ENCODE measurements around the gene C1QL1.

C1QL1 gene

DNA sequence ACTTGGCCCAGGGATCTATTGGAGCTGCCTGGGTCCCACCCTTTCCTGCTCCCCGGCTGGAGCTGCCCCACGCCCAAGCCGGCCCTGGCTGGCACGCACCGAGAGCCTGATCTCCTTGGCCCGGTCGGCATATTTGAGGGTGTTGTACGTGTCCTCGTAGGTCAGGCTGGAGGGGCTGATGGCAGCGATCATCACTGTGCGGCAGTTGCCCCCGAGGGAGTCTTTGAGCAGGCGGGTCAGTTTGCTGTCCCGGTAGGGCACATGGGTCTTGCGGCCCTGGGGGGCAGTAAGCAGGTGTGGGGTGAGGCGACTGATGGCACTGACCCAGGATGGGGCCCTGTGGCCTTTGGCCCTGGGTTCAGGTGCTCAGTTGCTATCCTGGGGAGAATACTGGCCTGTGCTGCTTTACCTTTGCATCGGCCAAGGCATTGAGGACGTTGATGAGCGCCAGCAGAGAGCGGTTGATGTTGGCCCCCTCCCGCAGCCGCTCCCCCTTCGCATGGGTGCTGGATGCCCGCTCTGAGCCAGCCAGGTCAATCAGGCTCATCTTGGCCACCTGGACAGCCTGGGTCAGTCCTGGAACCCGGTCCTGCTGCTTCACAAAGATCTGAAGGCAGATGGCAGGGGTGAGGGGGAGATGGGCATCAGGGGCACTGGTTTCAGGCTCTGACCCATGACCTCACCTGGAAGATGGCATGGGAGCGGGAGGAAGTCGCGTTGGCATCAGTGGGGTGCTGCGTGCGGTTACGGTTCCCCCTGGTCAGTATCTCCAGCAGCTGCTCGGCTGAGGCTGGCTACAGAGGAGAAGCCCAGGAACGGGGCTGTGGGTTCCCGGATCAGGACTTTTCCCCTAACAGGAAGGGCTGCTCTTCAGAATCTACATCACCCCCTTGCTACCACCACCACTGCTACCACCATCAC, 34.0 kb downstream of the C1QL1 start:
- no peak for DNase-seq (ENCODE audit: extremely low spot score, insufficient read length, low read depth)
- no peak for FAIRE-seq

GRCh38 chr17:44932787-44933097, 35.4 kb downstream of the C1QL1 start:
- FAIRE-seq: no peak
- no peak for DNase-seq (ENCODE audit: extremely low spot score, insufficient read length, low read depth)

- FAIRE-seq (no peak), DNase-seq (ENCODE audit: extremely low spot score, insufficient read length, low read depth) (no peak)
Measured at GRCh38 chr17:44932096-44932786, 35.9 kb downstream of the C1QL1 start.

GRCh38 chr17:44931376-44931775, 36.7 kb downstream of the C1QL1 start:
- no peak for FAIRE-seq
- DNase-seq (ENCODE audit: extremely low spot score, insufficient read length, low read depth): no peak

DNA sequence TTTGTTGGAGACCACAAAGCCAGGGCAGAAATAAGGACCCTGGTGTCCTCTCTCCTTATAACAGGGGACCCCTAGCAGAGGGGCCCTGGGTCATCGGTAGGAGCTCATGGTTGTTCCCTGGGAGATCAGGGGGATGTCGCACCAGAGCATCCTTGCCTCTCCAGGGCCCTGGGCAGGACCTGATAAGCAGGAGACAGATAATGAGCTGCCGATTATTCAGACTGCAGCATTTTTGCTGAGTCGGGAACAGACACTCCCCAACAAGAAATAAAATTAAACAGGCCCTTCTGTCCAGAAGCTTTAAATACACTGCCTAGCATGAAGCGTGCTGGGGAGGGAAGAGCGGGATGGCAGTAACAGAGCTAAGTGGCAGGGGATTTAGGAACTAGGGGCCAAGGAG, 37.4 kb downstream of the C1QL1 start:
- no peak for DNase-seq (ENCODE audit: extremely low spot score, insufficient read length, low read depth)
- no peak for FAIRE-seq

DNA sequence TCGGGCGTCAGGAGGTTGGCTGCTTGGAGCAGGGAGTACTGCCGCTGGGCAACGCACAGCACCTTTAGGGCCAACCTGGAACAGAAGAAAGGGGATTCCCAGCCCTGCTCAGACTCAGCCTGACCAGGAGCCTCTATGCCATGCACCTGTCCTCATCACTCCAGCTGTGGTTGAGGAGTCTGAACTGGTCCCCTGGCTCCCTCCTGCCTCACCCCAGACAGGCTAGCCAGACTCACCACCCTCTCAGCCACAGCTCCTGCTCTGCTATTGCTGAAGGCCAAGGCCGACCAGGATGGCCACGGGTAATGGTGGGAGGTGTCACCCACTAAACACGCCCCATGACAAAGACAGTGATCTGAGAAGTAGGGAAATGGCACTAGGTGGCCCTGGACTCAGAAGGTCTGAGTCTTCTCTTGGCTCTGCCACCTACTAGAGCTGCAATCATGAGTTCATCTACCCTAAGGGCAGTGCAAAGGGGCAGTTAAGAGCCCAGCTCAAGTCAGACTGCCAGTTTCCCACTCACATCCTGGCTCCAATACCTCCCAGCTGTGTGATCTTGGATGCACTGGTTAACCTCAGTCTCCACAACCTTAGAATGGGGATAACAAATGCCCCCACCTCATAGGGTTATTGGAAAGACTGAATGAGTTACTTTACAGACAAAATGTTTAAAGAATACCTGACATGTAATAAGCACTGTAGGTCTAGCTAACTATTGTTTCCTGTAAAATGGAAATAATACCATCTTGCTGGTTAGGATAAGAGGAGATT, 39.0 kb downstream of the C1QL1 start:
- FAIRE-seq: no peak
- no peak for DNase-seq (ENCODE audit: extremely low spot score, insufficient read length, low read depth)

DNA sequence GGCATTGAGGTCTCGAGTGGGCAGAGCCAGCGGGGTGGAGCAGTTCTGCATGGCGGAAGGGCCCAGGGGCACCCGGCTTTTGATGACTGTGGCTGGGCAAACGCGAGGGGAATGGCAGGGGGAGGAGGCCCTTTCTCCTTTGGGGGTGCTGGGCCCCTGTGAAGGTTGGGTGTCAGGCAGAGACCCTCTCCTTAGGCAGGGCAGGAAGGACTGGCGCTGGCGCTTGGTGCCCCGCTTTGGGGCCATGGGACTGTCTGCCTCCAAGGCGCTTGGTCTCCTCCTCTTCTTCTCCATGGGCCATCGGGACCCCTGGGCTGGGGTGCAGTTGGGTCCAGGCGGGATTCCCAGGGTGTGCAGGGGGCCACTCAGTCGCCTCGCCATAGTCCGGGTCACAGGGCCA, 40.0 kb downstream of the C1QL1 start:
- FAIRE-seq: no peak
- no peak for DNase-seq (ENCODE audit: extremely low spot score, insufficient read length, low read depth)

DNA sequence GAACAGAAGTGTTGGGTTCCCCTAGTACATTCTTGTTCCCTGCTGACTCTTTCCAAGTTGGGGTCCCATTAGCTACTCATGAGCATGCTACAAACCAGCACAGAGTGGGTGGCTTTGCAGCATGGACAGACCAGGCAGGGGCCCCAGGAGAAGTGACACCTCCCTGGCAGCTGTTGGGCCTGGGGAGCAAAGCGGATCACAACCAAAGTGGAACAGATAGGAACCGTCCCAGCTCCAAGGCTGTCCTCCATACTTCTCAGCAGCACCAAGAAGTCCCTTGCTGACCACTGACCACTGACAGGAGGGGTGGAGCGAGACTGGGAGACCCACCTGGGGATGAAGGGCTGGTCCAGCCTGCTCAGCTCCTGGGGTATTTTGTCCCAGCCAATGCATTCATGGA, 40.4 kb downstream of the C1QL1 start:
- DNase-seq (ENCODE audit: extremely low spot score, insufficient read length, low read depth) (no peak), FAIRE-seq (no peak)

- DNase-seq (ENCODE audit: extremely low spot score, insufficient read length, low read depth) (no peak), FAIRE-seq (no peak)
Measured at GRCh38 chr17:44926821-44927525, 41.1 kb downstream of the C1QL1 start.

GRCh38 chr17:44925731-44926697, 42.1 kb downstream of the C1QL1 start:
- no peak for FAIRE-seq
- no peak for DNase-seq (ENCODE audit: extremely low spot score, insufficient read length, low read depth)

DNA sequence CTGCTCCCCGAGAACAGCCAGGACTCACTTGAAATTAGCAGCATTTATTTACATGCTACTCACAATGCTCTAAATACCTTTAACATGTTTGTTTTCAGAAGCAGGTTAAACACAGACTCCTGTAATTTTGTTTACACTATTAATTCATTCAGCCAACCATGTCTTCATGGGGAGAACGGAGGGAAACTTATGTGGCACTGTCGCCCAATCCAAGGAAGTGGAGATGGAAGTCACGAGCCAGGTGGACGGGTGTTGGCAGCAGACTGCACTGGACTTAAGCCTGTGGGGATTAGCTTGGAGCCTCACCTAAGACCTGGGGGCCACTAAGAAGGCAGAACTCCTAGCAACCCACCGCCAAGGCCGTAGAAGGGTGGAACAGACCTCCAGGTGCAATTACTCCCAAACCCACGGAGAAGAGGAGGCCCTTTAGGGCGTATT, 44.0 kb downstream of the C1QL1 start:
- FAIRE-seq (no peak), DNase-seq (ENCODE audit: extremely low spot score, insufficient read length, low read depth) (no peak)

- DNase-seq (ENCODE audit: extremely low spot score, insufficient read length, low read depth): no peak
- no peak for FAIRE-seq
Measured at GRCh38 chr17:44922746-44923470, 45.2 kb downstream of the C1QL1 start.

GRCh38 chr17:44922136-44922535, 46.0 kb downstream of the C1QL1 start:
- FAIRE-seq (no peak), DNase-seq (ENCODE audit: extremely low spot score, insufficient read length, low read depth) (no peak)

- DNase-seq (ENCODE audit: extremely low spot score, insufficient read length, low read depth) (no peak), FAIRE-seq (no peak)
Measured at GRCh38 chr17:44921122-44921882, 46.8 kb downstream of the C1QL1 start.

DNA sequence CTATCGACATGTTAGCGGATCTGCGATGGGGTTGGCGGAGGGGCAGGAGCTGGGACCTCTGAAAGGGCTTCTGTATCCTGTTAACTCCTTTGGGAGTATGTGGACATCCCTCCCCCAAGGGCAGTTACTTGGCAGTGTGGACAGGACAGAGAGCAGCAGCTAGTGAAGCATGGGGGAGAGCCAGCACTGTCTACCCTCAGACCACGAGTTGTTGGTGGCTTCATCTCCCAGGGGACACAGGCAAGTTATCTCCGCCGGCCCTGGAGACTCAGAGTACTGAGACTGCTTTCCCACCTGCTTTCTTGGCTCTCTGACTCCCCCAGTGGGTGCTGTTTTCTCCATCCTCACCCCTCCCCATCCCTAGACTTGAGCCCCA, 47.5 kb downstream of the C1QL1 start:
- peak; percentile 39 for FAIRE-seq
- no peak for DNase-seq (ENCODE audit: extremely low spot score, insufficient read length, low read depth)

GRCh38 chr17:44919885-44920564, 48.1 kb downstream of the C1QL1 start:
- peak; percentile 82 for DNase-seq (ENCODE audit: extremely low spot score, insufficient read length, low read depth)
- peak; percentile 90 for FAIRE-seq

- no peak for DNase-seq (ENCODE audit: extremely low spot score, insufficient read length, low read depth)
- FAIRE-seq: no peak
Measured at GRCh38 chr17:44919411-44919810, 48.7 kb downstream of the C1QL1 start.
